ENCODE results near the gene ACAD10.
"Not testable (repeated sequence)": the region's sequence is repeated elsewhere in the genome, so short reads cannot be mapped to it uniquely, and the experiment has no call there.

Gene ACAD10

GRCh38 chr12:111687952-111688351 is 2.1 kb downstream of the ACAD10 start:
- DNase-seq = no peak

GRCh38 chr12:111691262-111691661 is 5.4 kb downstream of the ACAD10 start:
- DNase-seq = no peak

- no peak for DNase-seq
Observed at GRCh38 chr12:111692575-111693210, 6.8 kb downstream of the ACAD10 start.

GRCh38 chr12:111693818-111694217 is 8.0 kb downstream of the ACAD10 start:
- DNase-seq = no peak

- DNase-seq = no peak
Observed at GRCh38 chr12:111699962-111700361, 14.1 kb downstream of the ACAD10 start.

GRCh38 chr12:111705672-111706071 is 19.8 kb downstream of the ACAD10 start:
- DNase-seq = no peak

- no peak for DNase-seq
Observed at GRCh38 chr12:111706145-111706544, 20.3 kb downstream of the ACAD10 start.

- DNase-seq = no peak
Observed at GRCh38 chr12:111715279-111715678, 29.4 kb downstream of the ACAD10 start.

GRCh38 chr12:111719316-111719715 is 33.5 kb downstream of the ACAD10 start:
- not testable (repeated sequence) for DNase-seq

GRCh38 chr12:111720457-111720856 is 34.6 kb downstream of the ACAD10 start:
- DNase-seq = no peak

- not testable (repeated sequence) for DNase-seq
Observed at GRCh38 chr12:111723646-111724360, 38.0 kb downstream of the ACAD10 start.

GRCh38 chr12:111728795-111729194 is 42.9 kb downstream of the ACAD10 start:
- no peak for DNase-seq

GRCh38 chr12:111730420-111730819 is 44.6 kb downstream of the ACAD10 start:
- DNase-seq = no peak

GRCh38 chr12:111732786-111733185 is 46.9 kb downstream of the ACAD10 start:
- no peak for DNase-seq

GRCh38 chr12:111733340-111733915 is 47.6 kb downstream of the ACAD10 start:
- DNase-seq = no peak

- DNase-seq = not testable (repeated sequence)
Observed at GRCh38 chr12:111739524-111739923, 53.7 kb downstream of the ACAD10 start.

- no peak for DNase-seq
Observed at GRCh38 chr12:111741235-111741812, 55.5 kb downstream of the ACAD10 start.

GRCh38 chr12:111745211-111745610 is 59.4 kb downstream of the ACAD10 start:
- DNase-seq = no peak

GRCh38 chr12:111747333-111747732 is 61.5 kb downstream of the ACAD10 start:
- DNase-seq = no peak

- no peak for DNase-seq
Observed at GRCh38 chr12:111748151-111748672, 62.4 kb downstream of the ACAD10 start.

GRCh38 chr12:111748867-111749266 is 63.0 kb downstream of the ACAD10 start:
- DNase-seq = no peak

GRCh38 chr12:111749391-111749790 is 63.5 kb downstream of the ACAD10 start:
- DNase-seq = no peak

- DNase-seq = peak; percentile 27
Observed at GRCh38 chr12:111753144-111753881, 67.5 kb downstream of the ACAD10 start.
